PFSK-1 (cell line): ENCODE data around the gene NPAS2.

Experiments
- POLR2AphosphoS5 ChIP-seq: IDR thresholded peaks from 2 replicates; pipeline ENCODE4 v1.6.1; 2012; ENCODE audit warnings: low read depth, mild to moderate bottlenecking, control low read depth, low read length, moderate library complexity
- REST ChIP-seq, 2 experiments: IDR thresholded peaks; 2 replicates each; pipeline versions ENCODE4 v1.6.1 to v1.8.0; 2011 to 2012; ENCODE audit warnings: low read depth in 2 of 2, low read length in 2 of 2, control low read depth in 1 of 2, inconsistent platforms in 1 of 2, mild to moderate bottlenecking in 1 of 2, moderate library complexity in 1 of 2; ENCODE audit not compliant: insufficient read depth in 1 of 2
- TAF1 ChIP-seq: IDR thresholded peaks from 2 replicates; pipeline ENCODE4 v1.6.1; 2012; ENCODE audit warnings: low read length, control low read depth, borderline replicate concordance; ENCODE audit not compliant: insufficient read depth

- TF ChIP-seq POLR2AphosphoS5 (no peak), TAF1 (no peak), REST (IDR thresholded peaks at IDR 0.05; ENCODE audit: insufficient read depth in 1 of 2, low read depth in 2 of 2, low read length in 2 of 2) (no peak)
Measured at GRCh38 chr2:100974712-100975520, 155.0 kb downstream of the NPAS2 start.
